Epithelial cell of esophagus (primary cell): ENCODE measurements around the gene ADAMTS12.

ENCODE experiments used
- DNase-seq: peaks from one replicate; pipeline ENCODE4 v3.0.0; 2010; ENCODE audit warnings: low read depth
- H3K4me3 ChIP-seq: 2 replicates; pipeline ENCODE4 v1.5.1; 2011; ENCODE audit warnings: mild to moderate bottlenecking, low read length, control low read depth
- TF ChIP-seq, protein P1 (sequence below): IDR thresholded peaks from 2 replicates; pipeline ENCODE4 v1.5.1; 2011; ENCODE audit warnings: low read depth, mild to moderate bottlenecking, low read length, control low read depth, inconsistent platforms; ENCODE audit not compliant: insufficient read depth; ENCODE audit errors: missing control alignments

The ADAMTS12 gene

DNA sequence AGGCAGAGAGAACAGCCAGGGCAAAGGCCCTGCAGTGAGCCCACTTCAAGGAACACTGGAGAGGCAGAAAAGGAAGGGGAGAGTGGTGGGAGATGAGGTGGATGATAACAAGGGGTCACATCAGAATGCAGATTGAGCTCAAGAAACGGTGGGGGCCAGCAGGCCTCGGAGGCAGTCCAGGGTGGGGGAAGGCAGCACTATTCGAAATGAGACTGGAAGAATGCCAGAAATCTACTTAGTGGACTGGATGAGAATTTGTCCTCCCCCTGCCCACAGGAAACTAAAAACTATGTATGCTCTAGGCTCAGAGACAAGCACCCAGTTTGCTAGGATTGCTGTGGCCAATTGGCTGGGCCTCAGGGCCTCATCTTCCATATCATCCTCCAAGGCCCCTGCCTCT lies 148.7 kb downstream of the ADAMTS12 start:
- TF ChIP-seq, protein P1, sequence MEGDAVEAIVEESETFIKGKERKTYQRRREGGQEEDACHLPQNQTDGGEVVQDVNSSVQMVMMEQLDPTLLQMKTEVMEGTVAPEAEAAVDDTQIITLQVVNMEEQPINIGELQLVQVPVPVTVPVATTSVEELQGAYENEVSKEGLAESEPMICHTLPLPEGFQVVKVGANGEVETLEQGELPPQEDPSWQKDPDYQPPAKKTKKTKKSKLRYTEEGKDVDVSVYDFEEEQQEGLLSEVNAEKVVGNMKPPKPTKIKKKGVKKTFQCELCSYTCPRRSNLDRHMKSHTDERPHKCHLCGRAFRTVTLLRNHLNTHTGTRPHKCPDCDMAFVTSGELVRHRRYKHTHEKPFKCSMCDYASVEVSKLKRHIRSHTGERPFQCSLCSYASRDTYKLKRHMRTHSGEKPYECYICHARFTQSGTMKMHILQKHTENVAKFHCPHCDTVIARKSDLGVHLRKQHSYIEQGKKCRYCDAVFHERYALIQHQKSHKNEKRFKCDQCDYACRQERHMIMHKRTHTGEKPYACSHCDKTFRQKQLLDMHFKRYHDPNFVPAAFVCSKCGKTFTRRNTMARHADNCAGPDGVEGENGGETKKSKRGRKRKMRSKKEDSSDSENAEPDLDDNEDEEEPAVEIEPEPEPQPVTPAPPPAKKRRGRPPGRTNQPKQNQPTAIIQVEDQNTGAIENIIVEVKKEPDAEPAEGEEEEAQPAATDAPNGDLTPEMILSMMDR: no peak
- DNase-seq: no peak
- no peak overlapping the region for H3K4me3 ChIP-seq

DNA sequence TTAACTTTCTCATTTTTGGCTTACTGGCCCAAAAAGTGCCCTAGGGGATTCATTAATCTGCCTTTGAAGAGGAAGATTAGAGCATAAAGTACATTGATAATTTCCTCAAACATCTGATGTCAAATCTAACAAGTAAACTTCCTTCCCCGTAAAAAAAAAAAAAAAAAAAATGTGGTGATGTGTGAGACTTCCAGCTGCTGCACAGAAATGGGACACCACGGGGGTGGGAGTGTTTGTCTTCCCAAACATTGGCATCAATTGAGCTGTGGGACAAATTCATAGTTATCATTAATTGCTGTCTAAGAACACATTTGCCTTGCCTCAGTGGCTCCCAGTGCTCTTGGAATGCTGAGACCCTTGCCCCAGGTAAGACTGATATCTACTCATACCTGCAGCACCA lies 149.6 kb downstream of the ADAMTS12 start:
- DNase-seq: no peak

DNA sequence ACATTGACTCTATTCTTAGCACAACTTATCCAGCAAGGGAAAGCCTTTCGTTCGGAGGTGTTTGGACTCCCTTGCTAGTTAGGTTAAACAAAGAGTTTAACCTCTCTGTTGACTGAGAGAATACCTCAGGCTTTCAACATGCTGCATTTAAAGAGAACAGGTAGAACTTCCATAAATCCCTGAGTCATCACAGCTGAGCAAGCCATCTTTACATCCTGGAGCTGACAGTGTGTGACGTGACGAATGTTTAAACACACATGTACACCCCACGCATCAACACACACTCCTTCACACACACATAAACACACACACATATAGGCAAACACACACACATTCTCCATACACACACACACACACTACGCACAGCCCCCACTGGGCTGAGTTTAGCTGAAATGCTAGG lies 152.8 kb downstream of the ADAMTS12 start:
- DNase-seq: peak; percentile 25
- H3K4me3 ChIP-seq: no peak overlapping the region
- TF ChIP-seq, protein P1: no peak

More for the DNA sequence above, 149.6 kb downstream of the ADAMTS12 start:
- H3K4me3 ChIP-seq: no peak overlapping the region
- TF ChIP-seq, protein P1: no peak

DNA sequence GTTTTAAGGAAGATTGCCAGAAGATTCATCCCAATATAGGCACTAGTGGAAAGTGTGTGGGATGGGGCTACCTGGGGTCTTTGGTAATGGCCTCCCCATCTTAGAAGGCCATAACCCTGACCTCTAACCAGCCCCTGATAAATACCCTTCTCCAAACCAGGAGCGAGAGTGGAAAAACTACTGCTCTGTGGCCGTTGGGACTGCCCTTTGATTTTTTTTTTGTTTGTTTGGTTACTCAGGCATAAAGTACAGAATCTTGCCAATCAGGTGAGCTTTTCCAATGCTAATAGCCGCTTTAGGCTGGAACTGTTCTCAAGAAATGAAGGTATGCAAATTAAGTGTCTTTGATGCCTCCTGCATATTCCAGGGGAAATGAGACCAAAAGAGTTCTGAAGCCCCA lies 153.7 kb downstream of the ADAMTS12 start:
- TF ChIP-seq, protein P1: no peak
- no peak for DNase-seq
- H3K4me3 ChIP-seq: no peak overlapping the region

DNA sequence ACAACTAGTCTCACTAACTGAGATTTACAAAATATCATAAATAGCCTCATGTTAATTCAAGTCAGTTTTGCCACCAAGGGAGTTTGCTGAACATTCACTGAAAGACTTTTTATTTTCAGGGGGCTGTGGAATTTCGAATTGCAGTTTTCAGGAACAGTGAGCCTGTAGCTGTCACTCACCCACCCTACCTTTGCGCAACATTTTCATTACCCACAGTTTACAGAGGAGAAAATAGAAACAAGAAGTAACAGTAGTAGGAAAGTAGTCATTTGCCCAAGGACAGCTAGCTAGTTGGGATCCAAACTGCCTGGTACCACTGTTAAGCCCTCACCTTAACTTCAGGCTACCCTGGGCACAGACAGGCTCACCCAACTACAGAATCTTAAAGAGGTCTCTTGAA lies 154.1 kb downstream of the ADAMTS12 start:
- DNase-seq: no peak
- no peak overlapping the region for H3K4me3 ChIP-seq
- TF ChIP-seq, protein P1: no peak

DNA sequence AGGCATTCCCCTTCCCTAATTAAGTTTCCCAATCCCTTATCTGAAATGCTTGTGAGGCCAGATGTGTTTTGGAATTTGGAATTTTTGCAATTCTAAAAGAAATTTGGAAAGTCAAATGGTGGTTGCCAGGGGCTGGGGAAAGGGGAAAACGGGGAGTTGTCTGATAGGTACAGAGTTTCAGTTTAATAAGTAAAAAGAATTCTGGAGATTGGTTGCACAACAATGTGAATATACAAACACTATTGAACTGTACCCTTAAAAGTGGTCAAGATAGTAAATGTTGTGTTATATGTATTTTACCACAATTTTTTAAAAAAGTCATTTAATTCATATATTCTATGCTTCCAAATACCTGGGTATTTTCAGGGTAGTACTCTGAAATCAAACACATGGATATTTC lies 154.5 kb downstream of the ADAMTS12 start:
- TF ChIP-seq, protein P1: no peak
- no peak overlapping the region for H3K4me3 ChIP-seq
- DNase-seq: no peak

DNA sequence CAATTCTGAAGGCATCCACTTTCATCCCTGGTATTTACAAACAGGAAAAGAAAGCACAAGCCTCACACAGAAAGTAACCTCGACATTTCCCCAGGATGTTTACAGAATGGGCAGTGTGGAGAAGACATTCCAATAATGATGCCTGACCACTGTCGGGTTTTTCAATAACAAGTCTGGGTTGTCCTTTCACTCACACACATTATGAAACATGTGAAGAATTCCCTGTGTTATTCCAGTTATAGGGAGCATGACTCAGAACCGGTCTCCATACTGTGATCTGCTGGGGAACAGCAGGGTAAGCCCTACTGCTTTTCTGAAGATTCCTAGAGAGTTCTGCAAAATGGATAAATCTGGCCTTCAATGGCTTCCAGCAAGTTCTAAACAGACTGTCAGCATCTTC lies 155.3 kb downstream of the ADAMTS12 start:
- H3K4me3 ChIP-seq: no peak overlapping the region
- no peak for DNase-seq
- TF ChIP-seq, protein P1: no peak
